Keratinocyte (primary cell): ENCODE data around the gene PRUNE1. TPM values are rescaled to one million over a fixed set of nuclear protein-coding genes. Genes with fewer than 3 reads are reported as not detected.

ENCODE experiments used
- DNase-seq: peaks from one replicate; pipeline ENCODE4 v3.0.0-alpha.2; 2011; ENCODE audit warnings: low read depth, missing footprints, low spot score
- FAIRE-seq: peaks from 2 replicates; lab custom pipeline; 2011; peaks lifted over from hg19 to GRCh38; lab: Jason Lieb, UNC
- H2AFZ ChIP-seq: 2 replicates; pipeline ENCODE4 v1.6.0; 2012; ENCODE audit warnings: low read length, control low read depth, inconsistent platforms; ENCODE audit not compliant: control insufficient read depth
- H3K27ac ChIP-seq: 2 replicates; pipeline ENCODE4 v1.5.1; 2011; ENCODE audit warnings: low read length; ENCODE audit not compliant: control insufficient read depth, insufficient read depth
- H3K27me3 ChIP-seq: 3 replicates; pipeline ENCODE4 v1.6.0; 2011; ENCODE audit warnings: low read length; ENCODE audit not compliant: control insufficient read depth, insufficient read depth; ENCODE audit errors: extremely low read depth
- H3K36me3 ChIP-seq, 2 experiments: 2 replicates in 1 of 2; 3 replicates in 1 of 2; pipeline ENCODE4 v1.5.1; 2011; ENCODE audit warnings: low read length in 2 of 2, mild to moderate bottlenecking in 1 of 2; ENCODE audit not compliant: control insufficient read depth in 2 of 2, insufficient read depth in 2 of 2; ENCODE audit errors: extremely low read depth in 1 of 2
- H3K4me1 ChIP-seq: 3 replicates; pipeline ENCODE4 v1.5.1; 2011; ENCODE audit warnings: low read length; ENCODE audit not compliant: control insufficient read depth, insufficient read depth; ENCODE audit errors: extremely low read depth
- H3K4me2 ChIP-seq: 3 replicates; pipeline ENCODE4 v1.6.0; 2011; ENCODE audit warnings: low read depth, low read length; ENCODE audit not compliant: control insufficient read depth, insufficient read depth; ENCODE audit errors: extremely low read depth
- H3K4me3 ChIP-seq, 3 experiments: fragments of 200-600 bp in 1 of 3; sonication (generic) in 1 of 3; 2 replicates in 2 of 3; 3 replicates in 1 of 3; pipeline ENCODE4 v1.5.1; 2011 to 2016; ENCODE audit warnings: low read length in 3 of 3, mild to moderate bottlenecking in 3 of 3, control low read depth in 2 of 3, inconsistent platforms in 1 of 3, low read depth in 1 of 3, mixed read lengths in 1 of 3, mixed run types in 1 of 3, moderate library complexity in 1 of 3; ENCODE audit not compliant: control insufficient read depth in 2 of 3, insufficient read depth in 2 of 3; ENCODE audit errors: extremely low read depth in 1 of 3
- H3K79me2 ChIP-seq: 2 replicates; pipeline ENCODE4 v1.6.0; 2012; ENCODE audit warnings: low read length; ENCODE audit not compliant: control insufficient read depth, insufficient read depth
- H3K9ac ChIP-seq: 3 replicates; pipeline ENCODE4 v1.6.0; 2011; ENCODE audit warnings: low read length; ENCODE audit not compliant: control insufficient read depth, insufficient read depth; ENCODE audit errors: extremely low read depth
- H3K9me1 ChIP-seq: 3 replicates; pipeline ENCODE4 v1.6.0; 2011; ENCODE audit warnings: low read length; ENCODE audit not compliant: control insufficient read depth, insufficient read depth; ENCODE audit errors: extremely low read depth
- H3K9me3 ChIP-seq: 2 replicates; pipeline ENCODE4 v1.5.1; 2012; ENCODE audit warnings: low read depth, low read length; ENCODE audit not compliant: control insufficient read depth
- H4K20me1 ChIP-seq: 3 replicates; pipeline ENCODE4 v1.6.0; 2011; ENCODE audit warnings: low read length; ENCODE audit not compliant: control insufficient read depth, insufficient read depth; ENCODE audit errors: extremely low read depth
- CTCF ChIP-seq, 3 experiments: IDR thresholded peaks in 1 of 3; conservative IDR thresholded peaks in 1 of 3; optimal IDR thresholded peaks in 1 of 3; 2 replicates in 2 of 3; 3 replicates in 1 of 3; pipeline versions ENCODE3 to v1.5.1; 2011; ENCODE audit warnings: low read length in 3 of 3, mild to moderate bottlenecking in 3 of 3, moderate library complexity in 2 of 3, control low read depth in 1 of 3, inconsistent platforms in 1 of 3; ENCODE audit not compliant: insufficient read depth in 2 of 3; ENCODE audit errors: extremely low read depth in 1 of 3
- EZH2 ChIP-seq: IDR thresholded peaks from one replicate; pipeline ENCODE4 v1.6.1; 2012; ENCODE audit warnings: inconsistent platforms, mild to moderate bottlenecking, low read length, moderate library complexity
- dilution Hi-C: fragments of 300-500 bp; cut with MboI; formaldehyde crosslinking; loops from one replicate; pipeline ENCODE4 v1.7.0; 2020; ENCODE audit warnings: low sequenced_read_pairs; ENCODE audit not compliant: extremely low pct_ligation_motif_present
- polyA plus RNA-seq, 5 experiments: library from polyadenylated mRNA; depleted of rRNA in 3 of 5; stranded (reverse) in 3 of 5; stranded (forward) in 1 of 5; unstranded in 1 of 5; fragments of >200 nt; gene quantifications; 1 replicate in 1 of 5; 2 replicates in 3 of 5; 3 replicates in 1 of 5; pipeline versions ENCODE4 v1.2.1 to v1.2.3, GENCODE V29; 2011 to 2012; ENCODE audit warnings: missing spikeins in 2 of 5, low read depth in 1 of 5, low replicate concordance in 1 of 5

Gene PRUNE1
- polyA plus RNA-seq, 1 donor (not counting 4 experiments of a cell fraction or from before 2014, with no cell fraction given), result 15.4 TPM

DNA sequence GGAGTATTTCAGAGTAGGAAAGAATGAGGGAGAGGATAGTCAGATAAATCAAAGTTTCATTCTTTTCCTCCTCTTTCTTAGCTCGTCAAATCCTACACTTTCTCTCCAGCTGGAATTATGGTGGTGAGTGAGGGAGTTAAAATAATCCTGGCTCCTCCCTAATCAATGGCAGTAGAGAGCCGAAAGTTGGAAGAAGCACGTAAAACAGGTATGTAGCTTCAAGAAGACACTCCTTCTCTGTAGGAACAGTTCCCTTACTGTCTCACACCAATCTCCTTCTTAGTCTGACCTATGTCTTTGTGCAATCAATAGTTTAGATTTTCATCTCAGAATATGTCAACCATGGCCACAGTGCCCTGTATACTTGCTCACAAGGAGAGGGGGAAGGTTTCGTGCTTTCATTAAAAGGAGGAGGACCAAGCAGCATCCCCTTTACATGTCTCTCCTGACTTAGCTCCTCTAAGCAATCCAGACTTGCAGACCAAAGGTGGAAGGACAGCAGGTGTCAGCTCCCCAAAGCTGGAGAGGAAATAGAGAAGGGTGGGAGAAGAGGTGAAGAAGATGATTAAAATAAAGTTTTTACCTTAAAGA lies 2.4 kb upstream of the PRUNE1 start:
- Histone ChIP-seq H2AFZ (peak overlapping the region; percentile 88), H3K4me1 (peaks cover 45% of the 10 kb centered on the region), H3K36me3 (no peaks in the 10 kb centered on the region), H3K9ac (peak overlapping the region; percentile 74), H3K9me3 (no peaks in the 10 kb centered on the region), H4K20me1 (no peaks in the 10 kb centered on the region), H3K27me3 (no peaks in the 10 kb centered on the region), H3K4me3 (peak overlapping the region; percentile 40 to 72 (median 70)), H3K79me2 (no peaks in the 10 kb centered on the region), H3K4me2 (peak overlapping the region; percentile 93), H3K27ac (peak overlapping the region; percentile 65), H3K9me1 (no peaks in the 10 kb centered on the region)
- dilution Hi-C loops, result no loop called here
- FAIRE-seq, result no peak
- no peak for DNase-seq
- TF ChIP-seq CTCF (optimal IDR thresholded peaks at IDR 0.05 in 1 of 3, IDR thresholded peaks at IDR 0.05 in 1 of 3, conservative IDR thresholded peaks at IDR 0.05 in 1 of 3; ENCODE audit: extremely low read depth in 1 of 3, insufficient read depth in 2 of 3, low read length in 3 of 3) (no peak), EZH2 (no peak)

- Histone ChIP-seq H3K27ac (peak within 1 kb of the TSS; percentile 65), H3K79me2 (no peaks in the 10 kb centered on the region), H3K9me1 (no peaks in the 10 kb centered on the region), H3K4me3 (peak within 1 kb of the TSS; percentile 40 to 83 (median 70)), H3K9me3 (no peaks in the 10 kb centered on the region), H3K4me1 (peaks cover 48% of the 10 kb centered on the region), H3K27me3 (no peaks in the 10 kb centered on the region), H3K4me2 (peak within 1 kb of the TSS; percentile 93), H2AFZ (peak within 1 kb of the TSS; percentile 88), H3K9ac (peak within 1 kb of the TSS; percentile 74), H3K36me3 (no peaks in the 10 kb centered on the region), H4K20me1 (no peaks in the 10 kb centered on the region)
- no peak for TF ChIP-seq EZH2
- TF ChIP-seq CTCF (optimal IDR thresholded peaks at IDR 0.05 in 1 of 3, IDR thresholded peaks at IDR 0.05 in 1 of 3, conservative IDR thresholded peaks at IDR 0.05 in 1 of 3; ENCODE audit: extremely low read depth in 1 of 3, insufficient read depth in 2 of 3, low read length in 3 of 3), result peak; percentile 49 to 73 (median 52)
- DNase-seq, result peak; percentile 30
- dilution Hi-C loops, result no loop called here
- FAIRE-seq, result no peak
Measured at GRCh38 chr1:151006327-151007052, 1.8 kb upstream of the PRUNE1 start, which contains the start of gene MINDY1. MINDY1 (minus strand) TSS chr1:151006902; CDS start chr1:151002617, 4,285 bp downstream.
